ENCODE data around the gene KCNN4. TPM values are rescaled to one million over a fixed set of nuclear protein-coding genes. Genes with fewer than 3 reads are reported as not detected.

Gene KCNN4
- total RNA-seq, 2 experiments from 2014 or later: 31.3 to 40.0 TPM

GRCh38 chr19:43718627-43719377, 62.0 kb downstream of the KCNN4 start:
- no TSS peak for BruUV-seq (replicated peaks)
- H4K20me1 ChIP-seq (ENCODE audit: insufficient read depth, low read length): no peaks in the 10 kb centered on the region
- POLR2A ChIA-PET: no interaction called here
- H3K4me2 ChIP-seq (ENCODE audit: low read length): no peak overlapping the region
- no peaks in the 10 kb centered on the region for H3K4me1 ChIP-seq (ENCODE audit: insufficient read depth, low read length, poor library complexity, severe bottlenecking)
- CTCF ChIA-PET (ENCODE audit: unreplicated experiment): no interaction called here
- H2AFZ ChIP-seq (ENCODE audit: low read length): no peak overlapping the region
- H3K9me2 ChIP-seq (ENCODE audit: insufficient read depth, low read length): no peaks in the 10 kb centered on the region
- no peak overlapping the region for H3K27ac ChIP-seq (ENCODE audit: low read depth, low read length, poor library complexity, severe bottlenecking)
- no peaks in the 10 kb centered on the region for H3K9me3 ChIP-seq (ENCODE audit: low read length)
- intact Hi-C loops (cut with micrococcal nuclease; ENCODE audit: unreplicated experiment): no loop called here
- no peak for TF ChIP-seq EZH2phosphoT487 (IDR thresholded peaks at IDR 0.05; ENCODE audit: borderline replicate concordance, low read depth, low read length)
- no peak for TF ChIP-seq CTCF (conservative IDR thresholded peaks at IDR 0.05; ENCODE audit: low read length)
- no peak overlapping the region for H3K4me3 ChIP-seq (ENCODE audit: low read depth, low read length, poor library complexity, severe bottlenecking)
- no peak for DNase-seq (ENCODE audit: low spot score)
- no peaks in the 10 kb centered on the region for H3K36me3 ChIP-seq (ENCODE audit: insufficient read depth, low read length)
- no peaks in the 10 kb centered on the region for H3K79me2 ChIP-seq (ENCODE audit: insufficient read depth, low read depth, low read length)

Other genes starting within 250 kb of the KCNN4 start
- gene ZNF575, start 247.8 kb downstream of the KCNN4 start, total RNA-seq (2014; rRNA removed; shearing (Covaris generic)): not detected in 2 replicates
- 2.0 and 2.7 TPM in 2 replicates for gene ZNF575, start 247.8 kb downstream of the KCNN4 start, total RNA-seq (2022)
- gene XRCC1, start 205.4 kb downstream of the KCNN4 start, total RNA-seq (2014; rRNA removed; shearing (Covaris generic)): 28.7 and 35.9 TPM in 2 replicates
- gene XRCC1, start 205.4 kb downstream of the KCNN4 start, total RNA-seq (2022): 27.2 and 33.7 TPM in 2 replicates
- gene PINLYP, start 205.2 kb downstream of the KCNN4 start, total RNA-seq (2014; rRNA removed; shearing (Covaris generic)): 4.9 and 11.5 TPM in 2 replicates
- 0.40 and 0.81 TPM in 2 replicates for gene PINLYP, start 205.2 kb downstream of the KCNN4 start, total RNA-seq (2022)
- 6.4 and 23.0 TPM in 2 replicates for gene IRGQ, start 184.8 kb downstream of the KCNN4 start, total RNA-seq (2014; rRNA removed; shearing (Covaris generic))
- gene IRGQ, start 184.8 kb downstream of the KCNN4 start, total RNA-seq (2022): 15.1 and 15.3 TPM in 2 replicates
- gene ZNF576, start 184.4 kb downstream of the KCNN4 start, total RNA-seq (2014; rRNA removed; shearing (Covaris generic)): 11.6 and 20.2 TPM in 2 replicates
- gene ZNF576, start 184.4 kb downstream of the KCNN4 start, total RNA-seq (2022): 14.5 and 17.8 TPM in 2 replicates
- 0.36 and 0.73 TPM in 2 replicates for gene SRRM5, start 168.9 kb downstream of the KCNN4 start, total RNA-seq (2014; rRNA removed; shearing (Covaris generic))
- gene SRRM5, start 168.9 kb downstream of the KCNN4 start, total RNA-seq (2022): 0.61 and 0.85 TPM in 2 replicates
- gene ZNF428, start 161.3 kb downstream of the KCNN4 start, total RNA-seq (2014; rRNA removed; shearing (Covaris generic)): 91.1 and 98.1 TPM in 2 replicates
- 28.5 and 31.0 TPM in 2 replicates for gene ZNF428, start 161.3 kb downstream of the KCNN4 start, total RNA-seq (2022)
- 0.05 TPM in 1 of 2 replicates, not detected in the other for gene CADM4, start 141.1 kb downstream of the KCNN4 start, total RNA-seq (2014; rRNA removed; shearing (Covaris generic))
- gene CADM4, start 141.1 kb downstream of the KCNN4 start, total RNA-seq (2022): not detected in 2 replicates
- 0.41 TPM in 1 of 2 replicates, not detected in the other for gene PLAUR, start 110.8 kb downstream of the KCNN4 start, total RNA-seq (2014; rRNA removed; shearing (Covaris generic))
- gene PLAUR, start 110.8 kb downstream of the KCNN4 start, total RNA-seq (2022): 0.57 and 0.76 TPM in 2 replicates
- gene IRGC, start 64.9 kb downstream of the KCNN4 start, total RNA-seq (2014; rRNA removed; shearing (Covaris generic)): not detected in 2 replicates
- not detected in 2 replicates for gene IRGC, start 64.9 kb downstream of the KCNN4 start, total RNA-seq (2022)
- 49.1 and 65.6 TPM in 2 replicates for gene SMG9, start 26.0 kb downstream of the KCNN4 start, total RNA-seq (2014; rRNA removed; shearing (Covaris generic))
- 75.5 and 83.1 TPM in 2 replicates for gene SMG9, start 26.0 kb downstream of the KCNN4 start, total RNA-seq (2022)
- not detected in 2 replicates for gene LYPD5, start 21.5 kb upstream of the KCNN4 start, total RNA-seq (2014; rRNA removed; shearing (Covaris generic))
- gene LYPD5, start 21.5 kb upstream of the KCNN4 start, total RNA-seq (2022): not detected in 2 replicates
- 4.3 and 4.8 TPM in 2 replicates for gene ZNF283, start 46.3 kb upstream of the KCNN4 start, total RNA-seq (2014; rRNA removed; shearing (Covaris generic))
- 1.9 and 2.8 TPM in 2 replicates for gene ZNF283, start 46.3 kb upstream of the KCNN4 start, total RNA-seq (2022)
- gene ZNF404, start 103.0 kb upstream of the KCNN4 start, total RNA-seq (2014; rRNA removed; shearing (Covaris generic)): not detected in 2 replicates
- not detected in 2 replicates for gene ZNF404, start 103.0 kb upstream of the KCNN4 start, total RNA-seq (2022)
- gene ZNF45, start 154.3 kb upstream of the KCNN4 start, total RNA-seq (2014; rRNA removed; shearing (Covaris generic)): 14.5 and 15.3 TPM in 2 replicates
- 9.7 and 12.7 TPM in 2 replicates for gene ZNF45, start 154.3 kb upstream of the KCNN4 start, total RNA-seq (2022)
- 0.21 and 0.28 TPM in 2 replicates for gene ZNF221, start 170.3 kb upstream of the KCNN4 start, total RNA-seq (2014; rRNA removed; shearing (Covaris generic))
- gene ZNF221, start 170.3 kb upstream of the KCNN4 start, total RNA-seq (2022): not detected in 2 replicates
- gene ZNF155, start 203.2 kb upstream of the KCNN4 start, total RNA-seq (2014; rRNA removed; shearing (Covaris generic)): not detected in 2 replicates
- gene ZNF155, start 203.2 kb upstream of the KCNN4 start, total RNA-seq (2022): not detected in 2 replicates
- gene ZNF230, start 222.0 kb upstream of the KCNN4 start, total RNA-seq (2014; rRNA removed; shearing (Covaris generic)): 1.7 and 1.8 TPM in 2 replicates
- gene ZNF230, start 222.0 kb upstream of the KCNN4 start, total RNA-seq (2022): 1.6 and 2.8 TPM in 2 replicates
- not detected in 2 replicates for gene ZNF222, start 244.4 kb upstream of the KCNN4 start, total RNA-seq (2014; rRNA removed; shearing (Covaris generic))
- gene ZNF222, start 244.4 kb upstream of the KCNN4 start, total RNA-seq (2022): not detected in 2 replicates